H9 (cell line): ENCODE data around the gene NACC2. TPM values are rescaled to one million over a fixed set of nuclear protein-coding genes. Genes with fewer than 3 reads are reported as not detected.

Experiments
- DNase-seq: peaks from one replicate; pipeline ENCODE4 v3.0.0-alpha.2; 2017
- H2AFZ ChIP-seq: one replicate; pipeline ENCODE4 v1.6.1; 2013; ENCODE audit warnings: mild to moderate bottlenecking, low read length, control low read depth, moderate library complexity
- H2AK5ac ChIP-seq: 2 replicates; pipeline ENCODE4 v1.6.1; 2013; ENCODE audit warnings: low read length, control low read depth, mixed read lengths; ENCODE audit not compliant: insufficient read length
- H2BK120ac ChIP-seq: one replicate; pipeline ENCODE4 v1.6.1; 2013; ENCODE audit warnings: low read depth, mild to moderate bottlenecking, low read length, control low read depth, inconsistent platforms; ENCODE audit not compliant: poor library complexity, severe bottlenecking
- H2BK12ac ChIP-seq: 2 replicates; pipeline ENCODE4 v1.6.1; 2013; ENCODE audit warnings: low read length, control low read depth, mixed read lengths, low read depth; ENCODE audit not compliant: insufficient read length
- H2BK15ac ChIP-seq: 2 replicates; pipeline ENCODE4 v1.6.1; 2013; ENCODE audit warnings: low read depth, low read length, control low read depth
- H2BK20ac ChIP-seq: one replicate; pipeline ENCODE4 v1.6.1; 2013; ENCODE audit warnings: low read depth, mild to moderate bottlenecking, low read length, control low read depth, inconsistent platforms; ENCODE audit not compliant: poor library complexity, severe bottlenecking
- H2BK5ac ChIP-seq: 2 replicates; pipeline ENCODE4 v1.6.1; 2013; ENCODE audit warnings: low read length, control low read depth, mixed read lengths; ENCODE audit not compliant: insufficient read length
- H3K14ac ChIP-seq: 2 replicates; pipeline ENCODE4 v1.6.1; 2013; ENCODE audit warnings: low read length, control low read depth; ENCODE audit not compliant: insufficient read depth
- H3K18ac ChIP-seq: 2 replicates; pipeline ENCODE4 v1.6.1; 2013; ENCODE audit warnings: low read depth, mild to moderate bottlenecking, mixed read lengths, low read length, control low read depth; ENCODE audit not compliant: insufficient read length
- H3K23ac ChIP-seq: 2 replicates; pipeline ENCODE4 v1.6.1; 2013; ENCODE audit warnings: low read length, control low read depth, mixed read lengths, low read depth; ENCODE audit not compliant: insufficient read length
- H3K23me2 ChIP-seq: 2 replicates; pipeline ENCODE4 v1.6.1; 2013; ENCODE audit warnings: low read depth, mild to moderate bottlenecking, mixed read lengths, low read length, control low read depth; ENCODE audit not compliant: insufficient read length, poor library complexity, severe bottlenecking
- H3K27ac ChIP-seq: 2 replicates; pipeline ENCODE4 v1.5.1; 2013; ENCODE audit warnings: low read length, control low read depth, mixed read lengths, low read depth; ENCODE audit not compliant: insufficient read length
- H3K27me3 ChIP-seq: 2 replicates; pipeline ENCODE4 v1.6.1; 2013; ENCODE audit warnings: low read length, control low read depth, inconsistent platforms; ENCODE audit not compliant: insufficient read depth
- H3K4ac ChIP-seq: 2 replicates; pipeline ENCODE4 v1.6.1; 2013; ENCODE audit warnings: low read depth, mild to moderate bottlenecking, control low read depth, inconsistent platforms, low read length, moderate library complexity
- H3K4me1 ChIP-seq: 2 replicates; pipeline ENCODE4 v1.6.1; 2013; ENCODE audit warnings: low read length, control low read depth, inconsistent platforms; ENCODE audit not compliant: insufficient read depth
- H3K4me2 ChIP-seq: 2 replicates; pipeline ENCODE4 v1.6.1; 2013; ENCODE audit warnings: low read length, control low read depth, mixed read lengths; ENCODE audit not compliant: insufficient read length, insufficient read depth
- H3K56ac ChIP-seq: 2 replicates; pipeline ENCODE4 v1.6.1; 2013; ENCODE audit warnings: low read depth, mild to moderate bottlenecking, mixed read lengths, low read length, control low read depth; ENCODE audit not compliant: insufficient read length
- H3K79me1 ChIP-seq: 2 replicates; pipeline ENCODE4 v1.6.1; 2013; ENCODE audit warnings: low read depth, mild to moderate bottlenecking, moderate library complexity, low read length, control low read depth, inconsistent platforms; ENCODE audit not compliant: insufficient read depth, poor library complexity, severe bottlenecking
- H3K79me2 ChIP-seq: 2 replicates; pipeline ENCODE4 v1.6.1; 2013; ENCODE audit warnings: low read length, control low read depth, inconsistent platforms; ENCODE audit not compliant: insufficient read depth
- H3K9ac ChIP-seq: 2 replicates; pipeline ENCODE4 v1.6.1; 2013; ENCODE audit warnings: low read length, control low read depth, mixed read lengths; ENCODE audit not compliant: insufficient read length; ENCODE audit errors: extremely low read depth
- H3K9me3 ChIP-seq: one replicate; pipeline ENCODE4 v1.6.1; 2013; ENCODE audit warnings: low read depth, low read length, inconsistent platforms; ENCODE audit not compliant: control insufficient read depth
- H3T11ph ChIP-seq: one replicate; pipeline ENCODE4 v1.6.1; 2013; ENCODE audit warnings: mild to moderate bottlenecking, low read length, control low read depth, inconsistent platforms
- H4K20me1 ChIP-seq: one replicate; pipeline ENCODE4 v1.6.1; 2013; ENCODE audit not compliant: control insufficient read depth, insufficient read length, insufficient read depth
- H4K5ac ChIP-seq: 2 replicates; pipeline ENCODE4 v1.6.1; 2013; ENCODE audit warnings: low read depth, mild to moderate bottlenecking, mixed read lengths, low read length, control low read depth; ENCODE audit not compliant: insufficient read length
- H4K8ac ChIP-seq: replicated peaks from 2 replicates; pipeline ENCODE4 v1.6.1; 2013; ENCODE audit warnings: low read length, control low read depth, mixed read lengths, low read depth; ENCODE audit not compliant: insufficient read length
- H4K91ac ChIP-seq: 2 replicates; pipeline ENCODE4 v1.6.1; 2013; ENCODE audit warnings: low read depth, mild to moderate bottlenecking, moderate library complexity, mixed read lengths, low read length, control low read depth; ENCODE audit not compliant: insufficient read length
- H3K27ac Mint-ChIP-seq, 3 experiments: 2 replicates in 2 of 3; 3 replicates in 1 of 3; pipeline ENCODE4 v1.8.0; 2020 to 2021; ENCODE audit warnings: mixed read lengths in 3 of 3, mild to moderate bottlenecking in 1 of 3, moderate library complexity in 1 of 3
- H3K27me3 Mint-ChIP-seq: 2 replicates; pipeline ENCODE4 v1.8.0; 2021; ENCODE audit warnings: low read depth, mild to moderate bottlenecking, moderate library complexity, mixed read lengths
- H3K36me3 Mint-ChIP-seq, 3 experiments: 2 replicates in 2 of 3; 3 replicates in 1 of 3; pipeline ENCODE4 v1.8.0; 2020 to 2021; ENCODE audit warnings: low read depth in 3 of 3, mixed read lengths in 3 of 3; ENCODE audit not compliant: insufficient read depth in 1 of 3
- H3K4me1 Mint-ChIP-seq, 2 experiments: 2 replicates each; pipeline ENCODE4 v1.8.0; 2020; ENCODE audit warnings: mixed read lengths in 2 of 2
- H3K4me3 Mint-ChIP-seq, 2 experiments: 2 replicates in 1 of 2; 3 replicates in 1 of 2; pipeline ENCODE4 v1.8.0; 2020 to 2021; ENCODE audit warnings: mild to moderate bottlenecking in 2 of 2, mixed read lengths in 2 of 2, moderate library complexity in 1 of 2
- H3K9me3 Mint-ChIP-seq, 2 experiments: 2 replicates in 1 of 2; 3 replicates in 1 of 2; pipeline ENCODE4 v1.8.0; 2020; ENCODE audit warnings: mild to moderate bottlenecking in 2 of 2, mixed read lengths in 2 of 2, moderate library complexity in 1 of 2
- WGBS: extraction: QIAGEN DNeasy Blood & Tissue Kit; methylation state at CpG from one replicate; pipeline ENCODE4 v1.1.7; 2013; ENCODE audit warnings: missing lambda C conversion rate, low lambda C conversion rate, mixed read lengths; ENCODE audit not compliant: insufficient read length; ENCODE audit errors: extremely low coverage; 5-methylcytosine and 5-hydroxymethylcytosine counted together
- total RNA-seq: library from RNA; stranded (reverse); gene quantifications from 2 replicates; pipeline ENCODE4 v1.2.1, GENCODE V29; 2021
- TF ChIP-seq, protein P1 (sequence below): fragments of 200-600 bp; sonication (generic); conservative IDR thresholded peaks from 3 replicates; pipeline ENCODE4 v1.8.0; 2021; ENCODE audit warnings: antibody characterized with exemption, mild to moderate bottlenecking

NACC2 gene
- total RNA-seq, 1 experiment from 2014 or later, result 11.5 TPM

- no peak overlapping the region for H3K23ac ChIP-seq
- no peaks in the 10 kb centered on the region for H3K9me3 ChIP-seq
- H2AK5ac ChIP-seq, result no peak overlapping the region
- no peaks in the 10 kb centered on the region for H4K20me1 ChIP-seq
- H3K27ac ChIP-seq, result no peak overlapping the region
- H3T11ph ChIP-seq, result no peak overlapping the region
- H4K5ac ChIP-seq, result no peak overlapping the region
- no peak overlapping the region for H2BK12ac ChIP-seq
- H2BK5ac ChIP-seq, result no peak overlapping the region
- H2AFZ ChIP-seq, result no peak overlapping the region
- H4K91ac ChIP-seq, result no peak overlapping the region
- H2BK120ac ChIP-seq, result no peak overlapping the region
- H4K8ac ChIP-seq, result no peak overlapping the region
- H2BK20ac ChIP-seq, result no peak overlapping the region
- H3K79me1 ChIP-seq, result no peaks in the 10 kb centered on the region
- H3K9me3 Mint-ChIP-seq, result no peaks in the 10 kb centered on the region; a peak in 1 of 5 replicates
- H3K36me3 Mint-ChIP-seq, result no peaks in the 10 kb centered on the region
- no peaks in the 10 kb centered on the region for H3K23me2 ChIP-seq
- H3K4ac ChIP-seq, result no peak overlapping the region
- DNase-seq, result peak; percentile 51
- no peak overlapping the region for H3K9ac ChIP-seq
- no peak overlapping the region for H3K18ac ChIP-seq
- H3K4me3 Mint-ChIP-seq, result 0 out of 5 replicates have a peak overlapping the region, but pooled peaks of 1 of the 2 experiments have one; percentile 20
- TF ChIP-seq, protein P1, sequence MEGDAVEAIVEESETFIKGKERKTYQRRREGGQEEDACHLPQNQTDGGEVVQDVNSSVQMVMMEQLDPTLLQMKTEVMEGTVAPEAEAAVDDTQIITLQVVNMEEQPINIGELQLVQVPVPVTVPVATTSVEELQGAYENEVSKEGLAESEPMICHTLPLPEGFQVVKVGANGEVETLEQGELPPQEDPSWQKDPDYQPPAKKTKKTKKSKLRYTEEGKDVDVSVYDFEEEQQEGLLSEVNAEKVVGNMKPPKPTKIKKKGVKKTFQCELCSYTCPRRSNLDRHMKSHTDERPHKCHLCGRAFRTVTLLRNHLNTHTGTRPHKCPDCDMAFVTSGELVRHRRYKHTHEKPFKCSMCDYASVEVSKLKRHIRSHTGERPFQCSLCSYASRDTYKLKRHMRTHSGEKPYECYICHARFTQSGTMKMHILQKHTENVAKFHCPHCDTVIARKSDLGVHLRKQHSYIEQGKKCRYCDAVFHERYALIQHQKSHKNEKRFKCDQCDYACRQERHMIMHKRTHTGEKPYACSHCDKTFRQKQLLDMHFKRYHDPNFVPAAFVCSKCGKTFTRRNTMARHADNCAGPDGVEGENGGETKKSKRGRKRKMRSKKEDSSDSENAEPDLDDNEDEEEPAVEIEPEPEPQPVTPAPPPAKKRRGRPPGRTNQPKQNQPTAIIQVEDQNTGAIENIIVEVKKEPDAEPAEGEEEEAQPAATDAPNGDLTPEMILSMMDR, result no peak
- no peak overlapping the region for H3K14ac ChIP-seq
- H3K27ac Mint-ChIP-seq, result no peak overlapping the region
- no peaks in the 10 kb centered on the region for H3K27me3 ChIP-seq
- no peaks in the 10 kb centered on the region for H3K4me1 ChIP-seq
- H3K27me3 Mint-ChIP-seq, result no peaks in the 10 kb centered on the region
- H3K56ac ChIP-seq, result no peak overlapping the region
- no peak overlapping the region for H3K4me2 ChIP-seq
- H3K4me1 Mint-ChIP-seq, result peaks cover 14 to 40% of the 10 kb centered on the region in 2 experiments
- H2BK15ac ChIP-seq, result no peak overlapping the region
- H3K79me2 ChIP-seq, result no peaks in the 10 kb centered on the region
- WGBS, result no CpG with 5 or more reads among the region's 27 CpGs
These were observed 101.2 kb downstream of the NACC2 start for GRCh38 chr9:135993765-135994500.
